Nucleus accumbens (tissue), 56 donors: ENCODE data around the gene CAPN3.

Experiments
- DNase-seq, 56 donors: peaks; one replicate each; lab custom pipeline; 2025; lab: John Stamatoyannopoulos, UW

Gene CAPN3

GRCh38 chr15:42392309-42393024, 33.2 kb downstream of the CAPN3 start:
- DNase-seq: no peak

DNA sequence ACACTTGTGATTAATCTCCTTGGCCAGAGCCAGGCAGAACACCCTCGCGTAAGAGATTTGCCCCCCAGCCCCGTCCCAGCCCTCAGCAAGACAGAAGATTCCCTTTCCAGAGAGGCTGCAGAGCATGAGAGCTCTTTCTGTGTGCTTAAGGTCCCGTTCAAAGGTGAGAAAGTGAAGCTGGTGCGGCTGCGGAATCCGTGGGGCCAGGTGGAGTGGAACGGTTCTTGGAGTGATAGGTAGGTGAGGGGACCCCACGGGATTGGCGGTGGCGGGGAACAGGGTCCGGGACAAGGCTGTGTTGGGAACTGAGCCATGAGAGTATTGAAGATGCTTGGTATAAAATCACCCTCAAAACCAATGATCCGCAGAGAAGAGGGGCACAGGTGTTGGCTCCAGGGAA, 34.8 kb downstream of the CAPN3 start:
- no peak for DNase-seq

DNA sequence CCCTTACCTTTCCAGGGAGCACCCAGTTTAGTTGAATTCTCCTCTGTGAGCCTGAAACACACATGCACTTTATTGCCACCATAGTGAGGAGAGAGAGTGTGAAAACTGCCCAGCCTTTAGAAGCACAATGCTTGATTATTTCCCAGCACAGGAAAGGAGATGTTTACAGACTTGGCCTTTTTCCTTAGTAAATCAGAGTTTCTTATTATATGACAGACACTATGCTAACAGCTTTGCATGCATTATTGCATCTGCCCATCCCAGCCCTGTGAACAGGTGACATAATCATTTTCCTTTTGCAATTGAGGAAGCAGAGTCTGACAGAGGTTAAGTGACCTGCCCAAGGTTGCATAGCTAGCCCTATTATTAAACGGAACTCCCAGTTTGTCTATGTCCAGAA, 36.5 kb downstream of the CAPN3 start:
- no peak for DNase-seq

- DNase-seq: no peak
Observed at GRCh38 chr15:42401544-42402454, 42.5 kb downstream of the CAPN3 start.

DNA sequence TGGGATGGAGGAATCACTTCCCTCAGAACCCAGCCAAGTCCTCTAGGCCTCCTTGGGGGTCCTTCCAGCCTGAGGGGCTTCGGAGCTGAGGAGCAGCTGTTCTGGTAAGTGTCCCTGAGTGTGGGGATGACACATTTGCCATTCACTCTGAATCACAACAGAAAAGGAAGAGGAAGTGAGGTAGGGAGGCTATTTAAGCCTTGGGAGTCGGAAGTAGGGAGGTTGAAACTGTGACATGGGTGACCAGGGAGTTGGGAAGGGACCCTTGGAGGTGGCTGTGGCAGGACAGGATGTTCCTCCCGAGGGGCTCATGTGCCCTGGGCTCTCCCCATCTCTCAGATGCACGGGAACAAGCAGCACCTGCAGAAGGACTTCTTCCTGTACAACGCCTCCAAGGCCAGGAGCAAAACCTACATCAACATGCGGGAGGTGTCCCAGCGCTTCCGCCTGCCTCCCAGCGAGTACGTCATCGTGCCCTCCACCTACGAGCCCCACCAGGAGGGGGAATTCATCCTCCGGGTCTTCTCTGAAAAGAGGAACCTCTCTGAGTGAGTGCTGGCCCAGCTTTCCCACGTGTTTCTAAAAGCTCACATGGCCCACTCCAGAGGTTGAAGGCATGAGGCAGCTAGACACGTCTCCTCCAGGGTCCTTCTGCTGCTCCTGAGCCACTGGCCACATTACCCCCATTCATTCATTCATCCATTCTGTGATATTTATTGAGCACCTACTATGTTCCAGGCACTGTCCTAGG, 43.3 kb downstream of the CAPN3 start:
- DNase-seq: no peak

GRCh38 chr15:42403389-42403788, 44.1 kb downstream of the CAPN3 start:
- no peak for DNase-seq

DNA sequence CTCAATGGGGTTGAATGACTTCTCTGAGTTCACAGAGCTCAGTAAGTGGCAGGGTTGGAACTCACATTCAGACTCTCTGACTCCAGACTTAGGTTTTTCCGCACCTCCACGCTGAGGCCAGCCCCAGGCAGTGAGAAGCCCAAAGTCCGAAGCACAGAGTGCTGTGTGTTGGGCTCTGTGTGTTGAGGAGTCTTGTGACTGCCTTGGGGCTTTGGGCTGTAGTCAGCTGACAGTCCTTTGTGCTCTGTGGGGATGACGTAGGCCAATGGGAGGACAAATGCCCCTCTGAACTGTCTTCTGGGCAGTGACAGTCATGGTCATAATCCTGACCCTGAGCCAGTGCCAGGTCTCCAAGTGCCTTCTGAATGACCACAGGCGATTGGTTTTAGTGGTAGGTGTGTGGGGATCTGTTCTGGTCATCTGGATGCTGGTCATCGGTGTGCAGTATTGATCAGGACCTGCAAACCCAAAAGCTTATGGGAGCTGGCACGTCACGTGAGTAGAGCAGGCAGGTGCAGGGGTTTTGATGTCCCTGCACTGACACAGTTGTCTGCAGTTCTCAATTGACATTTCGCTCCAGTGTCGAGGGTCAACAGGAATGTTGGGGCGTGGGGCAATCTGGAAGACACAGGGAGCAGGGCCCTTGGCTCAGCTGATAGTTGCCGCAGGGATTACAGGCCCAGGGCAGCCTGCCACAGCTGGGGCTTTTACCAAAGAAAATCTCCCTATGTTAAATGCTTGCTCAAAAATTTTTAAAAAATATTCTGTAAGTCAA, 45.3 kb downstream of the CAPN3 start:
- peak in 54 of 56 donors; percentile 40 to 95 (median 85) for DNase-seq

GRCh38 chr15:42405863-42406482, 46.7 kb downstream of the CAPN3 start:
- DNase-seq: peak in 15 of 56 donors; percentile 9 to 54 (median 27)

DNA sequence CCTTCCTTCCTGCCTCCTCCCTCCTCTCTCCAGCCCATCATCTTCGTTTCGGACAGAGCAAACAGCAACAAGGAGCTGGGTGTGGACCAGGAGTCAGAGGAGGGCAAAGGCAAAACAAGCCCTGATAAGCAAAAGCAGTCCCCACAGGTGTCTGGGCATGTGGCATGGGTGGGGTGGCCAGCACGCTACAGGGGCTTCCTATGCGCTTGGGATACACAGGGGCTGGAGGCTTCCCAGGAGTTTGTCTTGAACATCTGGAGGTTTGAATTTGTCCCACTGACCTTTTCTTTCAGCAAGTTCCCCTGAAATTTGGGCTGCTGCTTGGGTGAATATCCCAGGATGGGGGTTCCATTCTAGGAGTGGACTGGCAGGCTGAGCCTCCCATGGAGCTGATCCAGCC, 48.9 kb downstream of the CAPN3 start:
- no peak for DNase-seq

DNA sequence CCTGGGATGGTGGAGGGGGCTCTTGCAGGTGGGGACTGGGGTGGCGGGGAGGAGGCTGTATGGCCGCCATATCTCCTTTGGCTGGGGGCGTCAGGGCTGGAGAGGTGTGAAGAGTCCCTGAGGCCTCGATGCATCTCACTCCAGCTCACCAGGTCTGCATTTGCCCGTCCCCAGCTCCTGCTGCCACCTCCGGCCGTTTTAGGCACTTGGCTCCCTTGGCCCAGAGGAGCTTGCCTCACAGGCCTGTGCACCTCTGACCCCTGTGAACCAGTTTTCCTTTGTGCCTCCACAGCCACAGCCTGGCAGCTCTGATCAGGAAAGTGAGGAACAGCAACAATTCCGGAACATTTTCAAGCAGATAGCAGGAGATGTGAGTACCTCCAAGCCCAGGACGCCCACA, 49.7 kb downstream of the CAPN3 start:
- no peak for DNase-seq

GRCh38 chr15:42411884-42412283, 52.6 kb downstream of the CAPN3 start:
- DNase-seq: no peak

DNA sequence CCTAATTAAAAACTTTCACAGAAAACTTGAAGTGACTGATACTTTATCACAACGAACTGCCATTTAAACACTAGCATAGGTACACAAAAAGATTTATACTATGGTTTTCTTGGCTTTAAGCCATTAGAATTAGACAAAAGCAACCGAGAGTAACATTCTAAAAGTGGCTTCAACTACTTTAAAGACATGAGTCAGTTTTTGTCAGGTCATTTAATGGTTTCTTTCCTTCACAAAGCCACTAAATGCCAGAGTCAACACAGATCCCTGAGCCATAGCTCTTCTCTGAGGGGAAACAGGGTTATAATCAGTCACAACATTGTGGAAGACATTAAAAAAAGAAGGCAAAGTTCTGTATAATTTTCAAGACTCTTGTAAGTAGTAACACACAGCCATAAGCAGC, 54.6 kb downstream of the CAPN3 start:
- no peak for DNase-seq

DNA sequence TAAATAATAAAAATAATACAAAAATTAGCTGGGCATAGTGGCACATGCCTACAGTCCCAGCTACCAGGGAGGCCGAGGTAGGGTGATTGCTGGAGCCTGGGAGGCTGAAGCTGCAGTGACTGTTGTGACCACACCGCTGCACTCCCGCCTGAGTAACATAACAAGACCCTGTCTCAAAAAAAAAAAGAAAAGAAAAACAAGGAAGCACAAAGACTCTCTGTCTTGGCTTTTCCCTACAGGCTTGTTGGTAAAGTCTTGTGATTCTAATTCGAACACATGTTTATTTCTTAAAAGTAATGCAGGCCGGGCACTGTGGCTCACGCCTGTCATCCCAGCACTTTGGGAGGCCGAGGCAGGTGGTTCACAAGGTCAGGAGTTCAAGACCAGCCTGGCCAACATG, 60.1 kb downstream of the CAPN3 start:
- no peak for DNase-seq

- DNase-seq: no peak
Observed at GRCh38 chr15:42421376-42421775, 62.1 kb downstream of the CAPN3 start.

GRCh38 chr15:42427429-42428223, 68.3 kb downstream of the CAPN3 start:
- no peak for DNase-seq

DNA sequence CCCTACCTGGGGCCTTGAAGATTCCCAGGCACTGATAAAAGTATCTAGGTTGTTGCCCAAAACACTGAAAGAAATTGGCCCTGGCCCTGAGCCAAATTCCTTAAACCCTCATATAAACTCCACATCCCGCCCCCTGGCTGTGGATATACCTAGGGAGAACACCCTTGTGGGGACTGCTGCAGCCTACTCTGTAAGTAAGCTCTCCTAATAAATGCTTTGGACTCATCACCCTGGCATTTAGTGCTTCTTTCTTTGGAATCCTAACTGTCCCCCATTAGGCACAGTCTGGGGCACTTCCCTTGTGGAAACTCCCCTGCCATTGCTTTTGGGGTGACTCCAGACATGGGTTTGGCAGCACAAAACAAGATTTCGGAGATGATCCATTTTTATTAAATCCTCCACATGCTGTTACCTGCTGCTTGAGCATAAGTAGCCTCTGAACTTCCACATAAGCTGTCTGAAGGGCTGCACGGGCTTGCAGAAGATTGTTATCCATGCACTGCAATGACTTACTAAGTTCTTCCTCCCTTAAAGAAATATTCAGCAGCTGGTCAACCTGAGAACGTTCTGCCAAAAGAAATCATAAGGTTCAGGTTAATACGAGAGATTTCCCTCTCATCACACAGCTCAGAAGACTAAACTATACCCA, 85.2 kb downstream of the CAPN3 start:
- no peak for DNase-seq

GRCh38 chr15:42445551-42445950, 86.2 kb downstream of the CAPN3 start:
- DNase-seq: no peak

DNA sequence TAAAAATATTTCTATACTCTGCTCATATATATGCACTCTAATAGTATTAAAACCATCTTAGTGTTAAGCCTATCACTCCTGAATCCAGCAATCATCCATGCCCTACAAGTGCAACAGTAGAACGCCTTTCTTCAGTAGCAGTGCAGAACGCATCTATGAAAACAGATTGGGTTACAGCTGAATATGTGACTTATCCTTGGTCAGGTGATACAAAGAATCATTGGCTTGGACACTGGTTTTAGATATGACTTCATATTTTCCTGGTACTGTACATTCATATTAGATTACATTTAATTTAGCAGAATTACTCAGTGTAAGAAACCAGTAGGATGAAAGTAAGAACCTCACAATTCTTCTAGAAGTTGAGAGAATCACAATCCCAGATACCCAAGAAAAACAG, 88.3 kb downstream of the CAPN3 start:
- no peak for DNase-seq

- DNase-seq: no peak
Observed at GRCh38 chr15:42448281-42448680, 89.0 kb downstream of the CAPN3 start.
